ENCODE measurements around the gene GPAT3.
"Not testable (repeated sequence)": the region's sequence is repeated elsewhere in the genome, so short reads cannot be mapped to it uniquely, and the experiment has no call there.

GPAT3 gene

DNA sequence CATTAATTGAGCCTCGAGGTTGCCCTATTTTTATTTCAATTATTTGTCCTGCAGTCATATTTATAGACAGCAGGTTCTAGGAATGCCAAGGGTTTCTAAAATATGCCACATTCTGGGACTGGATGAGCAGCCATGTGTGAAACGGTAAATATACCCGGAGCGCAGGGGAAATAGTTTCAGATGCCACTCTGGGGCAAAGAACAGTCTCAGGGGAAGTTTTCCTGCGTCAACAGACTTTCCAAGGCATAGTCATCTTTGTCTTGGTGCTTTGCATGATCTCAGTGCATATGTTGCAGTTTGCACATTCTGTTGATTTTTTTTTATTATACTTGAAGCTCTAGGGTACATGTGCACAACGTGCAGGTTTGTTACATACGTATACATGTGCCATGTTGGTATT lies 71.0 kb downstream of the GPAT3 start:
- H3K27ac ChIP-seq (ENCODE audit: low read length) = no peak overlapping the region
- no peaks in the 10 kb centered on the region for H3K36me3 ChIP-seq (ENCODE audit: control insufficient read depth, low read depth, low read length)
- peaks cover 9% of the 10 kb centered on the region for H3K4me1 ChIP-seq (ENCODE audit: control insufficient read depth, low read depth, low read length)
- H3K4me3 ChIP-seq (ENCODE audit: low read length) = no peak overlapping the region
- no peak overlapping the region for H3K9ac ChIP-seq (ENCODE audit: low read length)
- no peaks in the 10 kb centered on the region for H3K9me3 ChIP-seq (ENCODE audit: control insufficient read depth, low read depth, low read length)
- no peaks in the 10 kb centered on the region for H3K27me3 ChIP-seq (ENCODE audit: control insufficient read depth, insufficient read depth, low read length)

DNA sequence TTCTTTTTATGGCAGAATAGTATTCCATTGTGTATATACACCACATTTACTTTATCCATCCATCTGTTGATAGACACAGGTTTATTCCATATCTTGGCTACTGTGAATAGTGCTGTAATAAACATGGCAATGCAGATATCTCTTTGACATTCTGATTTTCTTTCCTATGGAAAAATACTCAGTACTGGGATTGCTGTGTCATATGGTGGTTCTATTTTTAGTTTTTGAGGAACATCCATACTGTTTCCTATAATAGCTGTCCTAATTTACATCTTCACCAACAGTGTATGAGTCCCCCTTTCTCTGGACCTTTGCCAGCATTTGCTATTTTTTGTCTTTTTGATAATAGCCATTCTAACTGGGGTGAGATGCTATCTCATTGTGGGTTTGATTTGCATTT lies 73.5 kb downstream of the GPAT3 start:
- H3K4me1 ChIP-seq (ENCODE audit: control insufficient read depth, low read depth, low read length) = peaks cover 9% of the 10 kb centered on the region
- no peak overlapping the region for H3K4me3 ChIP-seq (ENCODE audit: low read length)
- H3K9me3 ChIP-seq (ENCODE audit: control insufficient read depth, low read depth, low read length) = peaks cover 6% of the 10 kb centered on the region
- no peak overlapping the region for H3K27ac ChIP-seq (ENCODE audit: low read length)
- H3K27me3 ChIP-seq (ENCODE audit: control insufficient read depth, insufficient read depth, low read length) = no peaks in the 10 kb centered on the region
- no peak overlapping the region for H3K9ac ChIP-seq (ENCODE audit: low read length)
- no peaks in the 10 kb centered on the region for H3K36me3 ChIP-seq (ENCODE audit: control insufficient read depth, low read depth, low read length)

DNA sequence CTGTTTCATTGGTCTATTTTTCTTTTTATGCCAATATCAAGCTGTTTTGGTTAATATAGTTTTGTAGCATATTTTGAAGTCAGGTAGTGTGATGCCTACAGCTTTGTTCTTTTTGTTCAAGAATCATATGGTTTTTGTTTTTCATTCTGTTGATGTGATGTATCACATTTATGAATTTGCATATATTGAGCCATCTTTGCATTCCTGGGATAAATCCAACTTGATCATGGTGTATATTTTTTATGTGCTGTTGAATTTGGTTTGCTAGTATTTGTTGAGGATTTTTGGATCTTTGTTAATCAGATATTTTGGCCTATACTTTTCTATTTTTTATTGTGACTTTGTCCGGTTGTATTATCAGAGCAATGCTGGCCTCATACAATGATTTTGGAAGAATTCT lies 74.8 kb downstream of the GPAT3 start:
- no peak overlapping the region for H3K27ac ChIP-seq (ENCODE audit: low read length)
- H3K4me3 ChIP-seq (ENCODE audit: low read length) = no peak overlapping the region
- no peak overlapping the region for H3K9ac ChIP-seq (ENCODE audit: low read length)
- H3K27me3 ChIP-seq (ENCODE audit: control insufficient read depth, insufficient read depth, low read length) = no peaks in the 10 kb centered on the region
- peaks cover 6% of the 10 kb centered on the region for H3K9me3 ChIP-seq (ENCODE audit: control insufficient read depth, low read depth, low read length)
- H3K4me1 ChIP-seq (ENCODE audit: control insufficient read depth, low read depth, low read length) = no peaks in the 10 kb centered on the region
- H3K36me3 ChIP-seq (ENCODE audit: control insufficient read depth, low read depth, low read length) = no peaks in the 10 kb centered on the region

DNA sequence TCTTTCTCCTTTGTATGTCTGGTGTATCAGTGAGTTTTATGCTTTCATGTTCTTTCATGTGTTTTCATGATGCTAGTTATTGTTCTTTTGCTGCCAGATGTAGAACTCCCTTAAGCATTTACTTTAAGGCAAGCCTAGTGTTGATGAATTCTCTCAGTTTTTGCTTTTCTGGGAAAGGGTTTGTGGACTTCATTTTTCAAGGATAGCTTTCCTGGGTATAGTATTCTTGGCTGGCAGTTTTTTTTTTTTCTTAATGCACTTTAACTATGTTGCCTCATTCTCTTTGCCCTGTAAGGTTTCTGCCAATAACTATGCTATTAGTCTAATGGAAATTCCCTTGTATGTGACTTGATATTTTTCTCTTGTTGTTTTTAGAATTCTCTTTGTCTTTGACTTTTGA lies 77.1 kb downstream of the GPAT3 start:
- no peaks in the 10 kb centered on the region for H3K36me3 ChIP-seq (ENCODE audit: control insufficient read depth, low read depth, low read length)
- H3K4me3 ChIP-seq (ENCODE audit: low read length) = no peak overlapping the region
- no peaks in the 10 kb centered on the region for H3K27me3 ChIP-seq (ENCODE audit: control insufficient read depth, insufficient read depth, low read length)
- peaks cover 8% of the 10 kb centered on the region for H3K4me1 ChIP-seq (ENCODE audit: control insufficient read depth, low read depth, low read length)
- H3K9me3 ChIP-seq (ENCODE audit: control insufficient read depth, low read depth, low read length) = peaks cover 6% of the 10 kb centered on the region
- no peak overlapping the region for H3K27ac ChIP-seq (ENCODE audit: low read length)
- no peak overlapping the region for H3K9ac ChIP-seq (ENCODE audit: low read length)

GRCh38 chr4:83613994-83614393 lies 78.1 kb downstream of the GPAT3 start:
- Histone ChIP-seq H3K9ac (ENCODE audit: low read length) (no peak overlapping the region), H3K4me3 (ENCODE audit: low read length) (no peak overlapping the region), H3K27me3 (ENCODE audit: control insufficient read depth, insufficient read depth, low read length) (no peaks in the 10 kb centered on the region), H3K9me3 (ENCODE audit: control insufficient read depth, low read depth, low read length) (peaks cover 6% of the 10 kb centered on the region), H3K27ac (ENCODE audit: low read length) (no peak overlapping the region), H3K4me1 (ENCODE audit: control insufficient read depth, low read depth, low read length) (peaks cover 8% of the 10 kb centered on the region), H3K36me3 (ENCODE audit: control insufficient read depth, low read depth, low read length) (no peaks in the 10 kb centered on the region)

- no peak overlapping the region for H3K9ac ChIP-seq (ENCODE audit: low read length)
- no peak overlapping the region for H3K27ac ChIP-seq (ENCODE audit: low read length)
- H3K4me3 ChIP-seq (ENCODE audit: low read length) = no peak overlapping the region
- H3K27me3 ChIP-seq (ENCODE audit: control insufficient read depth, insufficient read depth, low read length) = no peaks in the 10 kb centered on the region
- H3K4me1 ChIP-seq (ENCODE audit: control insufficient read depth, low read depth, low read length) = peaks cover 8% of the 10 kb centered on the region
- no peaks in the 10 kb centered on the region for H3K36me3 ChIP-seq (ENCODE audit: control insufficient read depth, low read depth, low read length)
- H3K9me3 ChIP-seq (ENCODE audit: control insufficient read depth, low read depth, low read length) = peaks cover 6% of the 10 kb centered on the region
Measured at GRCh38 chr4:83616252-83616651, 80.3 kb downstream of the GPAT3 start.

DNA sequence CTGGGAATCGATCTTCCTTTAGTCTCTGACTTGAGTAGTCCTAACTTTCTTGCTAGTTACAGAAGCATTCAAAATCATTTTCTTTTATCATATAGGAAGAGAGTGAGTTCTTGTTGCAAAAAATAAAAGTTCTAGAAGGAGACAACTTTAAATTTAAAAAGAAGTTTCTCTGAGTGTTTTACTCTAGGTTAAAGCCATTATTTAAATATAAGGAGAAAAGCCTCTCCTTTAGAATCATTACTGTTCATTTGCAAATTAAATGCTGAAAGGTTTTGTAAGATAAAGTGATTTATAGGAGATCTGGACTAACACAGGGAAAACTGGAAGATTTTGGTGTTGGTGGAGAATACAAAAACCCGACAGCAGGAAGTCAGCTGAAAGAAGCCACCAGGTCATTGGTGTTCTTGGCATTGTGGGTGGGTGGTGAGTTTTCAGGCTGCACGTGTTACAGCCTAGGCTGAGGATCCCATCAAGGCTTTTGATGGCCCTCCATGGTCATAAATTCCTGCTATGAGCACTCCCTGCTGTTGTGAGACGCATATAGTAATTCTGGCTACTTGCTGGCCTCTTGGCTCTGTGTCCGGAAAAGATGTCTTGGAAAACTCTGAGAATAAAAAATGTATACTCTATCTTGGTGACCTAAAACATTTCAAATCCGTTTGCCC lies 81.6 kb downstream of the GPAT3 start:
- Histone ChIP-seq H3K4me3 (ENCODE audit: low read length) (no peak overlapping the region), H3K36me3 (ENCODE audit: control insufficient read depth, low read depth, low read length) (no peaks in the 10 kb centered on the region), H3K9me3 (ENCODE audit: control insufficient read depth, low read depth, low read length) (peaks cover 13% of the 10 kb centered on the region), H3K4me1 (ENCODE audit: control insufficient read depth, low read depth, low read length) (peaks cover 8% of the 10 kb centered on the region), H3K27me3 (ENCODE audit: control insufficient read depth, insufficient read depth, low read length) (no peaks in the 10 kb centered on the region), H3K9ac (ENCODE audit: low read length) (no peak overlapping the region), H3K27ac (ENCODE audit: low read length) (no peak overlapping the region)

DNA sequence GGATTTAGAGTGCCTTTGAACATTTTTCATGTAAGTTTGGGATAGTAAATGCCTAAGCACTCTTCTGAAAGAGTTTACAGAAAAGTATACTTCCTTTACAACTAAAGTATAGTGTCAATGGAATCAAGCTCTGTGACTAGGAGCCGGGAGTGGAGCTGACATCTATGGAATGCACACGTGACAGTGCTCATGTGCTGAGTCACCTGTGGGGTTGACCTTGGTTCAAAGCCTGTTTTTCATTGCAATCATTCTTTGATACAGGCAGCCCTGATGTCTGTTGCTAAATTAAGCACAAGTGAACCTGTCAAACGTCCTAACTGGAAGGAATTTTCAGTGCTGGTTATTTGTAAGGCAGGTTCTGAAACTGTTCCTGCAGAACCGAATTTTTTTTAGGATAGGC lies 82.5 kb downstream of the GPAT3 start:
- H3K27ac ChIP-seq (ENCODE audit: low read length) = no peak overlapping the region
- no peak overlapping the region for H3K9ac ChIP-seq (ENCODE audit: low read length)
- H3K4me1 ChIP-seq (ENCODE audit: control insufficient read depth, low read depth, low read length) = peaks cover 8% of the 10 kb centered on the region

DNA sequence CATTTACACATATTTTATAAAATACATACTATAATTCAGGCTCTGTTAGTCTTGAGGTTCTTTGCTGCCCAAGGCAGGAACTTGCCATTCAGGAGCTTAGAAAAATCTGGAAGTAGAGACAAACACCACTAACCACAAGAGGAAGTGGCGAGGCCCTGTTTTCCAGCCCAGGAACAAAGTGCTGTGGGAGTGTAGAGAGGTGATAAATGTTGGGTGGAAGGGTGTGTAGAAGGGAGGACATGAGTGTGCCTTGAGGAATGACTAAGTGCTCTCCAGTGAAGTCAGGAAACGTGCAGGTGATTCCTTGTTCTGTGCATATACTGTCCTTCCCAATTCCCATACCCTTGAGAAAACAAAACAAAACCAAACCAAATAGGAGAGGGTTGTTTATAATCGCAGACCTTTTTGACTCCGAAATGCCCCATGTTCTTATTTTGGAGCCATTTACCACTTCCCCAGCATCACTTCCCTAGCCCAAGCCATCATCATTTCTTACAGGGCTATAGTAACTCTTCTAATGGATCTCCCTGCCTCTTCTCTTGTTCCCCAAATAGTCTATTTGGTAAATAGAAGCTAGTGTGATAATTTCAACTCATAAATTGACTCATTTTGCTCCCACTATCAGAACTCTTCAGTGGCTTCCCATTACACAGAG lies 83.2 kb downstream of the GPAT3 start:
- Histone ChIP-seq H3K27ac (ENCODE audit: low read length) (no peak overlapping the region), H3K36me3 (ENCODE audit: control insufficient read depth, low read depth, low read length) (no peaks in the 10 kb centered on the region), H3K27me3 (ENCODE audit: control insufficient read depth, insufficient read depth, low read length) (no peaks in the 10 kb centered on the region), H3K9ac (ENCODE audit: low read length) (no peak overlapping the region), H3K4me3 (ENCODE audit: low read length) (no peak overlapping the region), H3K9me3 (ENCODE audit: control insufficient read depth, low read depth, low read length) (peaks cover 9% of the 10 kb centered on the region), H3K4me1 (ENCODE audit: control insufficient read depth, low read depth, low read length) (peaks cover 8% of the 10 kb centered on the region)

More for the DNA sequence above, 82.5 kb downstream of the GPAT3 start:
- no peaks in the 10 kb centered on the region for H3K36me3 ChIP-seq (ENCODE audit: control insufficient read depth, low read depth, low read length)
- peaks cover 7% of the 10 kb centered on the region for H3K9me3 ChIP-seq (ENCODE audit: control insufficient read depth, low read depth, low read length)
- no peak overlapping the region for H3K4me3 ChIP-seq (ENCODE audit: low read length)
- no peaks in the 10 kb centered on the region for H3K27me3 ChIP-seq (ENCODE audit: control insufficient read depth, insufficient read depth, low read length)

DNA sequence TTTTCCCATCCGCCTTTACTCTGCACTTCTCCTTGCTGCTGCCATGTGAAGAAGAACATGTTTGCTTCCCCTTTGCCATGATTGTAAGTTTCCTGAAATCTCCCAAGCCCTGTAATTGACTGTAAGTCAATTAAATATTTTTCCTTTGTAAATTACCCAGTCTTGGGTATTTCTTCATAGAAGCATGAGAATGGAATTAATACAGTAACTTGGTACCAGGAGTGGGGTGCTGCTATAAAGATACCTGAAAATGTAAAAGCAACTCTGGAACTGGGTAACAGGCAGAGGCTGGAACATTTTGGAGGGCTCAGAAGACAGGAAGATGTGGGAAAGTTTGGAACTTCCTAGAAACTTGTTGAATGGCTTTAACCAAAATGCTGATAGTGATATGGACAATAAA lies 86.2 kb downstream of the GPAT3 start:
- H3K9me3 ChIP-seq (ENCODE audit: control insufficient read depth, low read depth, low read length); H3K27me3 ChIP-seq (ENCODE audit: control insufficient read depth, insufficient read depth, low read length); H3K36me3 ChIP-seq (ENCODE audit: control insufficient read depth, low read depth, low read length); H3K9ac ChIP-seq (ENCODE audit: low read length); H3K4me3 ChIP-seq (ENCODE audit: low read length); H3K27ac ChIP-seq (ENCODE audit: low read length): not testable (repeated sequence)
- peaks cover 11% of the 10 kb centered on the region for H3K4me1 ChIP-seq (ENCODE audit: control insufficient read depth, low read depth, low read length)

DNA sequence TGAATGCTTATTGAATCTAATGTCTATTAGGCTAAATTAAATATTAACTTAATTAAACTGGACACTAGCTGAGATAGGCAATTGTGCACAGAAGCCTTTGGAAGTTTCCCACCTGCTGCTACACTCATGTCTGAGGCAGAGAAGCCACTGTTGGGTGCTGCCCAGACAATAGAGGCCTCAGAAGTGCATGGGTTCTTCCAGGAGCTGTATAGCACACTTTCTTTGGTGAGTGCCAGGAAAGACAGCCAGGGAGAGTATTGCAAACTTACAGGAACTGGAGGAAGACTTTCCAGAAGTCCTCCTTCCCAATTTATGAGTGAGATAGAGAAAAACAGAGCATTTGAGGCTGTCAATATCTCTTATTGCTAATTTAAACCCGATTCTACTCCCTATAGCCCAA lies 89.9 kb downstream of the GPAT3 start:
- no peak overlapping the region for H3K27ac ChIP-seq (ENCODE audit: low read length)
- H3K36me3 ChIP-seq (ENCODE audit: control insufficient read depth, low read depth, low read length) = no peaks in the 10 kb centered on the region
- peaks cover 8% of the 10 kb centered on the region for H3K4me1 ChIP-seq (ENCODE audit: control insufficient read depth, low read depth, low read length)

DNA sequence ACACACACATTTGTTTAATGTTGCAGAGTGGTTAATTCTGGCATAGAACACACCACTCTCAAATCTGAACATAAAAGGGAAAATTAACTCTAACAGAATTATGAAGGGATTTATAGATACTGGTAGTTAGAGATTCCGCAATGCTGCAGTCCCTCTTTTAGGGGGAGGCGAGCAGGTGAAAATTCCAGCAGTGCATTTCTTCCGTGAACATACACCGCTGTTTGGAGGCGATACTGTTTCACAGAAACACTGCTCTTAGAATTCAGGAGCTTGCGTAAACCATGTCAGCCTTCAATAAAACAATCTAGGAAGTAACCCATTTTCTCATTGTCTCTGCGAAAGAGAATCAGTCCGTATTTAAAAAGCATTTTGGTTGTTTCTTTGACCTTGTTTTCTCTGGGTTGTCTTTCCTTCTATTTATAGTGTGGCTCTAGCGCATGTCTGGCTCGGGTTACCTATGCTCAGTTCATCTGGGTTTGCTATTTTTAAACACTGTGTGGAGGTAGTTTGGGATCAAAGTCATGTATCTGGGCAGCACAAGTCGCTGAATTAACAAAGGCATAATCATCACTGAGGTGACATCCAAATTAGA lies 90.4 kb downstream of the GPAT3 start:
- H3K36me3 ChIP-seq (ENCODE audit: control insufficient read depth, low read depth, low read length) = no peaks in the 10 kb centered on the region

More for the DNA sequence above, 89.9 kb downstream of the GPAT3 start:
- no peak overlapping the region for H3K9ac ChIP-seq (ENCODE audit: low read length)
- peaks cover 9% of the 10 kb centered on the region for H3K9me3 ChIP-seq (ENCODE audit: control insufficient read depth, low read depth, low read length)
- H3K27me3 ChIP-seq (ENCODE audit: control insufficient read depth, insufficient read depth, low read length) = no peaks in the 10 kb centered on the region
- H3K4me3 ChIP-seq (ENCODE audit: low read length) = no peak overlapping the region

More for the DNA sequence above, 90.4 kb downstream of the GPAT3 start:
- Histone ChIP-seq H3K9me3 (ENCODE audit: control insufficient read depth, low read depth, low read length) (peaks cover 9% of the 10 kb centered on the region), H3K4me3 (ENCODE audit: low read length) (no peak overlapping the region), H3K4me1 (ENCODE audit: control insufficient read depth, low read depth, low read length) (peaks cover 8% of the 10 kb centered on the region), H3K27me3 (ENCODE audit: control insufficient read depth, insufficient read depth, low read length) (no peaks in the 10 kb centered on the region), H3K27ac (ENCODE audit: low read length) (no peak overlapping the region), H3K9ac (ENCODE audit: low read length) (no peak overlapping the region)
